ENCODE measurements around the gene UQCRC1. TPM values are rescaled to one million over a fixed set of nuclear protein-coding genes. Genes with fewer than 3 reads are reported as not detected.

The UQCRC1 gene
- total RNA-seq, 1 donor from 2014 or later: 288 TPM

DNA sequence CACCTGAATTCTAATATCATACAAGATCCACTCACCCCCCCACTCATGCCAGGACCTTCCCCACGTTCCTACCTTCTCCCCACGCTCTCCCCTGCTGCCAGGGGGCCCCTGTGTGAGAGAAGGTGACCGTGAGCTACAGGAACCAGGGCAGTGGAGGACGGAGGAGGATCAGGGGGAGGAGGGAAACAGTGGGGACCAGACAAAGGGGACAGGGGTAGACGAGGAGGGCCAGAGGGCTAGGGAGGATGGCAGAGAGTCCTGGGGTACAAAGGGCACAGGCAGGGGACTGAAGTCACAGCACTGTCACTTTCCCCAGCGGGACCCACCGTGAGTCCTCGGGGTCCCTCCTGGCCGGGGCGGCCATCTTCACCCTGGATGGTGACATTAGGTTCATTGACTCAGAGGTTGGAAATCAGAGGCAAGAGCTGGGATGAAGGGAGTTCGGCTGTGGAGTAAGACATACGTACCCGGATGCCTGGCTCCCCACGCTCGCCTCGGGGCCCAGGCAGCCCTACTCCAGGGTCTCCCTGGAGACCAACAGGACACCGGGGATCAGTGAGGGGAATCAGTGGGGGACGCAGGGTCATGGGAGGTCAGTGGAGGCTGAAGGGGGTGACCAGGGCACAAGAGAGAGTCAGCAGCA, 39.5 kb downstream of the UQCRC1 start:
- no peak for DNase-seq

DNA sequence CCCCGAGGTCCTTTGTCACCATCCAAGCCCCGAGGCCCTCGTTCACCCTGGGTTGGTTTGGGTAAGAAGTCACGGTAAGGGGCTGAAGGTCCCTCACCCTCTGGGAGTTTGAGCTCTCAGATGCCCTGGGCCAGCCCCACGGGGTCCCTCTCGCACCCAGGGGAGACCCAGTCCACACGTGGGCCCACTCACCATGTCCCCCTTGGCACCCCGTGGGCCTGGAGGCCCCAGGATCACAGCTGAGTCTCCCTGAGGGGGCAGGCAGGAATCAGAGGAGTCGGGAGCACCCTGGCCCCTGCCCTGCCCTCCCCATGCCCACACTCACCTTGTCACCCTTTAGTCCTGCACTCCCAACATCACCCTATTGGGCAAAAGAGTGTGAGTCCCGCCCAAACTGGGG, 40.0 kb downstream of the UQCRC1 start:
- DNase-seq: no peak

DNA sequence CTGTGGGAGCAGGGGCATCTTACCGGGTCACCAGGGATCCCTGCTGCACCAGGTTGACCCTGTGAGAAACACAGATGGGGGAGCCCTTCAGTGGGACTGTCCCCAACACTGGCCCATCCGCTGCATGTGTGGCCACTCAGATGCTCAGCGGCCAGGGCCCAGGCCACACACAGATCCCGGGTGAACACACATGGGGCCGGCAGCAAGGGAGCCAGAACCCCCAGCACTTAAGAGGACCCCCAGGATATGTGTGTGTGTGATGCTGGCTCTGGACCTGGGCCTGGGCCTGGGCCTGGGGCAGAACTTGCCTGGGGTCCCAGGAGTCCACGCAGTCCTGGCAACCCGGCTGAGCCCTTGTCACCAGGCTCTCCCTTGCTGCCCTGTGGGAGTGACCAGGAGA, 41.0 kb downstream of the UQCRC1 start:
- DNase-seq: no peak

DNA sequence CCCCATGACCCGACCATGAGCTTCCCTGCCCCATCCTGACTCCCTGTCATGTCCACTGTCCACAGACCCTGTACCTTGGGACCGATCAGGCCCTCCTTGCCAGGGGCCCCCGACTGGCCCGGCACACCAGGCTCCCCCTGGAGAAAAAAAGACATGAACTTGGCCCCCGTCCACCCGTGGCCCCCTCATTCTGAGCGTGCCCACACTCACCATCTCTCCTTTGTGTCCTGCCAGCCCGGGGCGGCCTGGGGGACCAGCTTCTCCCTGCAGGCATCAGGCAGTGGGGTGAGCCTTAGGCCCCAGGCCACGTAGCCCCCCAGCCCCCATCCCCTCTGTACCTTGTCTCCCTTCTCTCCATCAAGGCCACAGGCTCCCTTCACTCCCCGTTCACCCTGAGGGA, 41.9 kb downstream of the UQCRC1 start:
- DNase-seq: no peak

DNA sequence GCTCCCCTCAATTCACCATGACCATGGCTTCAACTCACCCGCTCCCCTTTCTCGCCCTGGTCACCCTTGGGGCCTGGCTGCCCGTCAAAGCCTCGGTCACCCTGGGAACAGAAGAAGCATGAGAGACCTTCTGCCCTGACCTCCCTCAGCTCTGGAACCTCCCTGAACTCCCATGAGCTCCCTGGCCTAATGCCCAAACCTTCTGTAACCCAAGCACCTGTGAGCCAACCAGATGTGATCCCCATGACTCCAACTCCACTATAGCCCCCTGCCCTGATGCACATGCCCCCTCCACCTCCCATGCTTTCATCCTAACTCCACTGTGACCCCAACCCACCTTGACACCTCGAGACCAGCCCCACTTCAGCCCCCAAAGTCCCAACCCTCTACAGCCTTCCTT, 42.4 kb downstream of the UQCRC1 start:
- no peak for DNase-seq

DNA sequence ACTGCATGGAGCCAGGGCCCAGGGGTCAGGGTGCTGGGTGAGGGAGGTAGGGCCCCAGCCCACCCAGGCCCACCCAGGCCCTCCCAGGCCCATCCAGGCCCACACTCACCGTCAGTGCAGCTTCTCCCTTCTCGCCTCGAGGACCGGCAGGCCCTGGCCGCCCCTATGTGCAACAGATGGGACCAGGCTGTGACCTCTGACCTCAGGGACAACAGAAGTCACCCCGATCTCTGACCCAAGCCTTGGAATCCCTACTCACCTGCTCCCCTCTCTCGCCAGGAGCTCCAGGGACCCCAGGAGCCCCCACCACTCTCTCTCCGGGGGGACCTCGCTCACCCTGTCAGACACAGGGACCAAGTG, 43.1 kb downstream of the UQCRC1 start:
- DNase-seq: no peak

DNA sequence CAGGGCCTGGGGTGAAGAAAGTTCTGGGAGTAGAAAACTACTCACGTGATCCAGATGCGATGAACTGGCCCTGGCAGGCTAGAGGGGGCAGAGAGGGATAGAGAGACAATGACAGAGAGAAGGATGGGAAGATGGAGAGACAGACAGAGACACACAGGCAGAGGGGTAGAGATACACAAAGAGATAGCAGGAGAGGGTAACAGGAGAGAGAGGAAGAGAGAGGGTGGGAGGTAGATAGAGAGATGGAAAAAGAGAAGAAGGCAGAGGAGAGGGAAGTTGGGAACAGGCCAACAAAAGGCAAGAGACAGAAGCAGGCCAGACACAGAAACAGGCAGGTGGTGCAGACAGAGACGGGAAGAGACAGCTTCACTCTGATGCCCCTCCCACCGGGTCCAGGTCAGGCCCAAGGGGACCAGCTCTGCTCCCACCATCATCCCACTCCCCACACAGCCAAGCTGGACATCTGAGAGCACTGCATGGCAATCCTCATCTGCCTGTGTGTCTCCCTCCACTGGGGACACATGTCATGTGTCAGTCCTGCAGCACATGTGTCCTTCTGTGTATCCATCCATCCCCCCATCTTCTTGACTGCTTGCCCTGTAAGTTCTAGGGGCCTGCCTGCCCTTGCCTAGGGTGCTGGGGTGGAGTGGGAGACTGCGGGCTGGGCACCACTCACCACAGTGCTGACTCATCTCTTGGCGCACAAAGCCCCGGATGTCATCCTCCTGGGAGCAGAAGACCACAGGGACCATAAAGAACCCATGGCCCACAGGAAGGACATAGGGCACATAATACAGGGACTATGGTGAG, 43.6 kb downstream of the UQCRC1 start:
- peak; percentile 18 for DNase-seq

DNA sequence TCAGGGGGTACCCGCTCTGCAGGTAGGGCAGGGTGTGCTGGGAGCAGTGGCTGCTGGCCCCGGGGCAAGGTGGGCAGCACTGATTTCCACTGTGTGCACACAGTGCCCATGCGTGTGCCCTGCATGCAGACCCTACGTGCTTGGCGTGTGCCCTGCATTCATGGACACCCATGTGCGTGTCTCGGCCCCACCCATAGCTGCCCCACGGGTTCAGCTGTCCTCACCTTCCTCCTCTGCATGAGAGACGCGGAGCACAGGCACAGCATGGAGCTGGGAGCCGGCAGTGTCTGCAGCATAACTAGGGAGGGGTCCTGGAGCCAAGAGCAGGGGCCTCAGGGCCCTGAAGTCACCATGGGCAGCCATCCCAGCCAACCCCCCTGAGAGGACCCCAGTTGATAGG, 44.3 kb downstream of the UQCRC1 start:
- DNase-seq: no peak

DNA sequence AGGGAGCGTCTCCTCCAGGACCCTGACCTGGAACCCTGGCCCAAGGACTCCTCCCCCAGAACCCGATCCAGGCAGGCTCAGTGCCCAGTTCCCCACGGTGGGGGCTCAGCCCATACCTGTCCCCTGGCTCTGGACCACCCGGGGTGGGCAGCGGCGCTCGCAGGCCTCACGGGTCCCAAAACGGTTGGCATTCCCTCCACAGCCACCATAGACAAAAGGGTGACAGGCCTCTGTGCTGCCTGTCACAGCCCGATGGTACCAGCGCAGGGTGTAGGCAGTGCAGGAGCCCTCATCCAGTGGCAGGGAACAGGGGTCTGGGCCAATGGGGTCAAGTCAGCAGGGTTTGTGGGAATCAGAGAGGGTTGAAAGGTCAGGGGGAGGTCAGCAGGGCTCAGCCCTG, 44.8 kb downstream of the UQCRC1 start:
- no peak for DNase-seq

DNA sequence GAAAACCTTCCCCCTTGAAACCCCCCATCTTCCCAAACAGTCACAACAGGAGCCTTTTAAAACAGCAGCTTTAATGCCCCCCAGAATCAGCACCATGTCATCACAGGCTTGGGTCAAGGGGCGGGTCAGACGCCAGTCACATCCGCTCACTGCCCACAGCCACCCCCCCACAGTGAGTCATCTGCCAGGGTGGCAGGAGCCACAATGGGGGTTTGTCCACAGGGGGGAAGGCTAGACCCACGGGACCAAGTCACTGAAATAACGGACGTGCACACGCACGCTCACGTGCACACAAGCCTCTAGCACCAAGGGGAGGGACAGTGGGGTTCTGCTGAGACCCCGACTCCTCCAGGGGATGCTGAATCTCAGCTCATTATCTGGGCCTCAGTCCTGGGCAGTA, 45.4 kb downstream of the UQCRC1 start:
- DNase-seq: peak; percentile 89

DNA sequence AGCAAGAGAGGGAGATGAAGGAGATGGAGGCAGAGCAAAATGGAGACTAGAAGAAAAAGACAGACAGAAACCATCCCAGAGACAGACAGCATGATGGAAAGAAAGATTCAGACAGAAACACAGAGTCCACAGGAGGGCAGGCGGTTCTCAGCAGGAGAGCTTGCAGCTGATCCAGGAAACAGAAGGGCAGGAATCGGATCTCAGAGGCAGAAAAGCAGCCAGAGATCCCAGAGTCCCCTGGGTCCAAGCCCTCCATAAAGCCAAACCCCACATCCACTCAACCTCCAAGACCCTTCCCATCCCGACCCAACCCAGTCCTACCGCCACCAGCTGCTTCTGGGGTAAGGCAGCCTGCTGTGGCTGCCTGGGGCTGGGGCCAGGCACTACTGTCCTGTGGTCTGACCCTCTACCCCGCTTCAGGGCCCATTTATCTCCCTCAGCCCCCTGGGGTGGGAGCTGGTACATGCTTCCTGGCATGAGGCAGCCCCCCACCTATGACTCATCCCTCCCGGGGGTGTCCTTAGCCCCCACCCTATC, 46.0 kb downstream of the UQCRC1 start, which contains the start of gene UCN2:
Gene UCN2, minus strand, starts transcription at position 400 of the 537 bp plus-strand sequence. CDS start 657 bp downstream, outside the sequence.
- peak; percentile 31 for DNase-seq

DNA sequence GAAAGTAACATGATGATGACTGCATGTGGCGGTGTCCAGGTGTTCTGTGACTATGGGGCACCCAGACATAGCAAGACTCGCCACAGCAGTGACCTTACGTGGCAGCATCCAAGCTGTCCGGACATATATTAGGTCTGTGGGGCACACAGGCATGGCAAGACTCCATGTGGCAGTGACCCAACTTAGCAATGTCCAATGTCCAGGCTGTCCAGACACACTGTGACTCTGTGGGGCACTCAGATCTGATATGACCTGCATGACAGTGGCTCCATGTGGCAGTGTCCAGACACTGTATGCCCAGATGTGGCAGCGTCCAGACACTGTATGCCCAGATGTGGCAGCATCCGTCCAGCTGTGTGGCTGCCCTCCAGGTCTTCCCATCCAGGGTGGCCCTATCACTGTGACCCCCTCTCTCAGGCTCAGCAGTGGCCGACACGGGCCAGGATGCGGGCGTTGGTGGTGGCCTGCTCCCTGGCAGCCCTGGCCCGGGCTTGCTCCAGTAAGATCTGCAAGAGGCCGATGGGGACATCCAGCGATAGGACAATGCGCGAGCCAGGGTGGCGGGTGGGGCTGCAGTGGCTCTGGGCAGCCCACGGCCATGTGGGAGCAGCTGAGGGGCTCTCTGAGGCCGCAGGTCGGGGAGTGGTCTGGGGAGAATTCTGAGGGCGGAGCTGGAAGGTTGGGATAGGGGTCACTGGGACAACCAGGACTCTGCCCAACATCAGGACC, 46.9 kb downstream of the UQCRC1 start:
- DNase-seq: no peak

DNA sequence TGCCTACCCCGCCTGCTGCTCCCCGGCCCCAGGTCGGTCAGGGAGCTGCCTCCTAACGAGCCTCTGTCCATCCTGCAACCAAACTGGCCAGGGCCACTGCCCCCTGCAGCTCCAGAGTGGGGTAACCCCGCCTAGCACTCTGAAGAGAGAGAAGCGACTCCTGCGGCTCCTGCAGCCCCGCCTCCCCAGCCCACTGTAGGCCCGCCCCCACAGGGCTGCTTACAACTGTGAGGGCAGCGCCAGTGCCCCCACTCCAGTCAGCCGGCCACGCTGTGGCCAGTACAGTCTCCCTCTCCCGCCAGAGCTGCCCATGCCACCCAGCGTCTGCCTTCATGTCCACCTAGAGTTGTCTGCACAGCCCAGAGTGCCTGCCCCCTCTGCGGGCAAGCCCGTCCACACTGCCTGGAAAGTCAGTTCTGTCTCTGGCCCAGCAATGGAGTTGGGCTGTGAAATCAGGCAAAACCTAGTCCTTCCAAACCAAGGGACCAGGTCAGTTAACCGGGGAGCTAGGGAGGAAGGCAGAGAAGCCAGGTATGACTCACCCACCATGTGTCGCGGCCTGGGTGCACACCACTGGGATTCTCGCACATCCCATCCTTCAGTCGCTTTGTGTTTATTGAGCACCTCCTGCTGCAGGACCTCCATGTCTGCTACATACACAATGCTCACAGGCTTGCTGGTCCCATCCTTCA, 48.3 kb downstream of the UQCRC1 start:
- DNase-seq: peak; percentile 60

DNA sequence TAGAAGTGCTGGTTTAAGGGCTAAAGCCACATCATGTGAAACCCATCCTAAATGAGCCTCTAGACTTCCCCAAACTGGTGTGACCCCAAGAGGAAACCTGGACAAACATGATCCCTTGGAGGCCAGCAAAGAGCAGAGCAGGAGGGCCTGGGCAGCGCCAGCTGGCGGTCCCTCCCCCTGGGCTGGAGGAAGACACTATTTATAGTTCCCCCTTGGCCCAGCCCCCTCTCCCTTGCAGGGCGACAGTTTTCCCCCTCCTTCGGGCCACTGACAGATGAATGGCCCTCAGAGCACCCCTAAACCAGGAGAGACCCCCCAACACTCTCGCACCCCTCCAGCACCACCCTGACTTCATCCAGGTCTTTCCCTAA, 48.8 kb downstream of the UQCRC1 start:
- DNase-seq: no peak

DNA sequence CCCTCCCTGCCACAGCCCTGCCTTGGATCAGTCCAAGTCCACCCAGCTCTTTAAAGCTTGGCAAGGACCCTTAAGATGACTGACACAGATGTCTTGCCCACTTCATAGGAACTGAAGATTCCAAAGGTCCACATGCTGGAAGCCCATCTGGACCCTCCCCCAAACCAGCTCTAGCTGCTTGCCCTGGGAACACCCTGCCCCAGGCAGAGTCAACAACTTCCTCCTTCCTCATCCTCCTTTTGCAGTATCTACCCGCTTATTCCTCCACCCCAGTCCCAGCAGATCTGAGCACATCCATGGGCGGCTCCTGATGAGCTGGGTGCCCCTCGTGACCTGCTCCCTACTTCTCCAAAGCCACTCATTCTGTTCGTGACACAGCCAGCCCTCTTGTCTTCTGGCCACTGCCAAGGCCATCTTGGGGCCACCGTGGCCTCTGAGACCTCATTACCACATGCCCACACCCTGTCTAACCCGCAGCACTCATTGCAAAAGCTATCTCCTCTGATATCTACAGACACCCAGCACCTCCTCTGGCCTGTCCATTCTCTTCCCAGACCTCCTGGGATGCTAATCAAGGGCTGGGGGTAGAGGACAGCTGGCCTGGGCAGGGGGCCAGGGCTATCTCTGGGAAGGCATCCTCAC, 50.8 kb downstream of the UQCRC1 start:
- no peak for DNase-seq

DNA sequence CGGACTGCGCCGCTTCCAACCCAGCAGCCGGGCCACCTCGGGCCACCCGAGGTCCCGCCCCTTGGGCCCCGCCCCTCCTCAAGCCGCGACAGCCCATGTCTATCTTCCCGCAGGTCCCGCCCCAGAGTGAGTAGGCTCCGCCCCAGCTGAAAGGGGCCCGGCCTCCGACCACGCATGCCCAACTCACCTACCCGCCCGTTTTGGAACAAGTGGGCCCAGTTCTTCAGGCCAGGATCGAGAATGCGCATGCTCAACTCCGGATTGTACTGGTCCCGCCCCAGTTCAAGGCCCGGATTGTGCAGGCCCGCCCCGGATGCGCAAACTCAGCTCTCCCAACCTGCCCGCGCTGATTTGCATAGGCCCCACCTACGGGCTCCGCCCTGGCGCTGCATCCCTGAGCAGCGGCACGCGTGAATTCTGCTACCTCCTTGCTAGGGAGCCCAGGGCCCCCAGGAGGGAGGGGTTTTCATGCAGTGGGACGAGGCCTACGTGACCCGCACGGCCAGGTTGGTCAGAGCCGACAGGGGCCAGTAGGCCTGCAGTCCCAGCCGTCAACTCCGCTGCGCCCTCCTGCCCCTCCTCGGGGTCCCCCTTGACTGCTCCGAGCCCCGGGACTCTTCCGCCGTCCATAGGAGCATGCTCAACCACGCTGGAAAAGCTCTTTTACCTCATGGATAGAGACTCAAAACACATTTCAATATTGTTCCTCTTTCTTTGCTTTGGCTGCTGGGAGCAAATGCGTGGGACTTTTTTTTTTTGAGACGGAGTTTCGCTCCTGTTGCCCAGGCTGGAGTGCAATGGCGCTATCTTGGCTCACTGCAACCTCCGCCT, 52.4 kb downstream of the UQCRC1 start, which contains the start of gene PFKFB4:
Gene PFKFB4, minus strand, starts transcription at position 8 of the 831 bp plus-strand sequence. CDS start 26 bp downstream, outside the sequence.
- peak; percentile 99 for DNase-seq

DNA sequence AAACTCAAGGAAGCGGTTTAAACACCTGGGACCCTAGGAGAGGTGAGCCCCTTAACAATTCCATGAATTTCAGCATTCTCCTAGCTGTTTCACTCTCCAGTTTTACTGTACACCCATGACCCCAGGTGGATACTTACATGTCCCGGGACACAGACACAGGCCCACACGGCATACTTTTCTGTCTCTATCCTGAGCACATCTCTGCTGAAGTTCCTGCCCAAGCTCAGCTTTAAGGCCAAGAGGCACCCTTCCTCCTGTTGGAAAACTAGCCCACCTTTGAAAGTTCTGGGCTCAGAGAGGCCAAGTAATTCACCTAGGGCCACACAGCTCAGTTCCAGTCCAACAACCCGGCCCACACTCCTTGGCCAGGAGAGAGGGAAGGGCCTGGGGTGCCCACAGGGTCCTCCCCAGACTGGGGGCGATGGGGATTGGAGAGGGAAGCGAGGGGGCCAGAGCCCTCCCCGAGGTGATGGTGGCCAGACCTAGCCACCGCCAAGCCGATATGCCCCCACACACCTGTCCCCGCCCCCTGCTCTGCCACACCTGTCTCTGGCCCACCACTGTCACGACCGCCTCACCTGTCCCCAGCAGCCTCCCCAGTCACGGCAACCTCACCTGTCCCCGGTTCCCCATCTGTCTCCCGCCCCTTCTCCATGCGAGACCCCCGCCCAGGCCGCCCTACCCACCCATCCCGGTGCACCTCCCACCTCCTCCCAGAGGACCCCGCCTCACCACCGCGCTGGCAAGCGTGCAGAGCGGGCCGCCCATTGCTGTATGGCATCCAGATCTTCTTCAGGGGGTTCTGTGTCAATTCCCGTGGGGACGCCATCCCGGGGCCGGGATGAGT, 53.3 kb downstream of the UQCRC1 start:
- no peak for DNase-seq

DNA sequence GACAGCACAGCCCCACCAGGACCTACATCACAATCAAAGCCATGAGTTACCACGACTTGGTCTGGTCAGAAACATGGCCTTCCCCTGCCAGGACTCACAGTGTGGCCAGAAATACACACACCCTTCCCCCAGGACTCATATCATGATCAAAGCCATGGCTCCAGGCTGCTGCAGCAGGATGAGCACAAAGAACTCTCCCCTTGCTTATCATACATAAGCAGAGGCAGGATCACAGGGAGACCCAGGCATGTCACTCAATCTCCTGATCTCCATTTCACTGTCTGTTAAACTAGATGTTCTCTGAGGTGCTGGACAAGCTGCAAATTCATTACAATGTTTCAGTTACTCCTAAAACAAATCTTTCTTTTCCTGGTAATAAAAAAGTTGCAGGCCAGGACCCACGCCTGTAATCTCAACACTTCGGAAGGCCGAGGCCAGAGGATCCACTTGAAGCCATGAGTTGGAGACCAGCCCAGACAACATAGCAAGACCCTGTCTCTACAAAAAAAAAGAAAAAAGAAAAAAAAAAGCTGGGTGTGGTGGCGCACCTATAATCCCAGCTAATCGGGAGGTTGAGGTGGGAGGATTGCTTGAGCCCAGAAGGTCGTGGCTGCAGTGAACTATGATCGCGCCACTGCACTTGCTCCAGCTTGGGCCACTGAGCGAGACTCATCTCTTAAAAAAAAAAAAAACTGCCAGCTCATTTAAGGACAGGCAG, 54.1 kb downstream of the UQCRC1 start:
- no peak for DNase-seq

All from dermis blood vessel endothelial cell (primary cell).